ENCODE data around the gene PCDH15. TPM values are rescaled to one million over a fixed set of nuclear protein-coding genes. Genes with fewer than 3 reads are reported as not detected.
"Not testable (repeated sequence)": the region's sequence is repeated elsewhere in the genome, so short reads cannot be mapped to it uniquely, and the experiment has no call there.

PCDH15 gene
- total RNA-seq, 1 experiment from 2014 or later: 0.11 TPM

- DNase-seq (ENCODE audit: low read depth): peak; percentile 6
These were observed 241.5 kb downstream of the PCDH15 start for GRCh38 chr10:54559498-54559897.

GRCh38 chr10:54554028-54554427, 247.0 kb downstream of the PCDH15 start:
- DNase-seq (ENCODE audit: low read depth): no peak

GRCh38 chr10:54550016-54550415, 251.0 kb downstream of the PCDH15 start:
- no peak for DNase-seq (ENCODE audit: low read depth)

- no peak for DNase-seq (ENCODE audit: low read depth)
These were observed 269.7 kb downstream of the PCDH15 start for GRCh38 chr10:54531296-54531695.

- no peak for DNase-seq (ENCODE audit: low read depth)
These were observed 270.7 kb downstream of the PCDH15 start for GRCh38 chr10:54530299-54530698.

GRCh38 chr10:54525816-54526215, 275.2 kb downstream of the PCDH15 start:
- DNase-seq (ENCODE audit: low read depth): no peak

- DNase-seq (ENCODE audit: low read depth): not testable (repeated sequence)
These were observed 285.8 kb downstream of the PCDH15 start for GRCh38 chr10:54515244-54515643.

- no peak for DNase-seq (ENCODE audit: low read depth)
These were observed 297.2 kb downstream of the PCDH15 start for GRCh38 chr10:54503863-54504262.

- no peak for DNase-seq (ENCODE audit: low read depth)
These were observed 299.1 kb downstream of the PCDH15 start for GRCh38 chr10:54501929-54502328.

- no peak for DNase-seq (ENCODE audit: low read depth)
These were observed 304.2 kb downstream of the PCDH15 start for GRCh38 chr10:54496852-54497251.

GRCh38 chr10:54487743-54488142, 313.3 kb downstream of the PCDH15 start:
- no peak for DNase-seq (ENCODE audit: low read depth)

GRCh38 chr10:54485971-54486370, 315.1 kb downstream of the PCDH15 start:
- no peak for DNase-seq (ENCODE audit: low read depth)

GRCh38 chr10:54484186-54484585, 316.8 kb downstream of the PCDH15 start:
- no peak for DNase-seq (ENCODE audit: low read depth)

- DNase-seq (ENCODE audit: low read depth): no peak
These were observed 322.4 kb downstream of the PCDH15 start for GRCh38 chr10:54478601-54479000.

GRCh38 chr10:54477738-54478137, 323.3 kb downstream of the PCDH15 start:
- no peak for DNase-seq (ENCODE audit: low read depth)

GRCh38 chr10:54470324-54470631, 330.8 kb downstream of the PCDH15 start:
- DNase-seq (ENCODE audit: low read depth): no peak

- no peak for DNase-seq (ENCODE audit: low read depth)
These were observed 331.3 kb downstream of the PCDH15 start for GRCh38 chr10:54469587-54470323.

- DNase-seq (ENCODE audit: low read depth): no peak
These were observed 346.8 kb downstream of the PCDH15 start for GRCh38 chr10:54454271-54454670.

GRCh38 chr10:54449056-54449455, 352.0 kb downstream of the PCDH15 start:
- DNase-seq (ENCODE audit: low read depth): no peak

- no peak for DNase-seq (ENCODE audit: low read depth)
These were observed 356.9 kb downstream of the PCDH15 start for GRCh38 chr10:54444170-54444569.

- DNase-seq (ENCODE audit: low read depth): no peak
These were observed 359.8 kb downstream of the PCDH15 start for GRCh38 chr10:54441275-54441674.

- no peak for DNase-seq (ENCODE audit: low read depth)
These were observed 366.2 kb downstream of the PCDH15 start for GRCh38 chr10:54434782-54435181.

GRCh38 chr10:54415483-54415882, 385.5 kb downstream of the PCDH15 start:
- DNase-seq (ENCODE audit: low read depth): no peak

- no peak for DNase-seq (ENCODE audit: low read depth)
These were observed 398.5 kb downstream of the PCDH15 start for GRCh38 chr10:54402576-54402975.

All from LHCN-M2 (cell line).